ENCODE data around the gene ELSPBP1.
"Not testable (repeated sequence)": the region's sequence is repeated elsewhere in the genome, so short reads cannot be mapped to it uniquely, and the experiment has no call there.

ELSPBP1 gene

DNA sequence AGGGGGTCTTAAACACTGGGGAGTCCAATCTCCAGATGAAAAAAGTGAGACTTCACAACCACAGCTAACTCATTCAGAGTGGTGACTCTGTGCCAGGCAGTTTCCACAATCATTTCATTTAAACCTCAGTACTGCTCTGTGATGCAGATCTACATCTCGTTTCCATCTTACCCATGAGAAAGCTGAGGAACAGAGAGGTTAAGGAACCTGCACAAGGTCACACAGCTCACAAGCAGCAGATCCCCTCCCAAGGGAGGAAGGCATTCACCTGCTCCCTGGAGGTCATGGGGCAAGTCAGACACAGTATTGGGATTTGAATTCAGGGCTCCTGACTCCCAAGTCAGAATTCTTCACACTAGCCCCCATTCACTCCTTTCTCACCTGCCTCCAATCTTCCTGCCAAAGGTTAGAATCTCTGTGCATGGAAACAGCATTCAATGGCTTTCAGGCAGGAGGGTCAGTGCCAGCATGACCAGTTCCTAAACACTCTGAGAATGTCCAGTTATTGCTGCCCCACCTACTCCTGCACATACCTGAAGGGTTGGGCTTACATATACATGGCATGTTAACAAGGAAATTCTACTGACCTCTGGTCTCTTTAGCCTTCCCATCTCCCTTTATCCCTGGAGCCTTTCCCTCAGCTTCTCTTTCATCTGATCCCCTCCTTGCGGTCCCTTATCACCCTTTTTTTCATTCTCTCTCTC lies 47.6 kb downstream of the ELSPBP1 start:
- DNase-seq (ENCODE audit: low read depth in 1 of 2, low spot score in 1 of 2), result no peak

DNA sequence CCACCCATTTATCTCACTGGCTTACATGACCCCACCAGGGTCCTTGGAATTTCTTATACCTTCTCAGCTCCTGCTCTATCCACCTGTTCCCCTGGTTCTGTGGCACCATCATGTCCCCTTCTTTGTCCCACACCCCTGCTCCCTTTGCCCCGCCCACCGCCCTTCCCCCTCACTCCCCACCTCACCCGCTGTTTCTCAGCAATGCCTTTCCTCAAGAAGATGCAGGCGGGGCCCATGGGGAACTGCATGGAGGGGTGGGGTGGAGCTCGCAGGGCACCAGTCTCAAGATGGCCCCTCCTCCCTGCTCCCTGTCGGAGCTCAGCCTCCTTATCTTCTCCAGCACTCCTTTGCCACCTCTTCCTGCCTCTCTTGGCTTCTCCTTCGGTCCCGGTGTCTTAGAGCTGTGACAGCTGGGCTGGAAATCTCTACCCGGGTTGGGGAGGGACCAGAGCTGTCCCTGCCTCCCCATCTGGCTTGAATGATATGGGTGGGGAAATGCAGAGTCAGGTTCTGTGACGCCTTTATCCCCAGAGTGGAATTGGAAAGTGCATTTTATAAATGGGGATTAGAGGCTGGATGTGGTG lies 49.3 kb downstream of the ELSPBP1 start, which contains the start of gene CABP5:
Gene CABP5, minus strand, starts transcription at position 405 of the 584 bp plus-strand sequence. Its CDS starts 157 bp downstream, at position 248.
- no peak for DNase-seq (ENCODE audit: low read depth in 1 of 2, low spot score in 1 of 2)

DNA sequence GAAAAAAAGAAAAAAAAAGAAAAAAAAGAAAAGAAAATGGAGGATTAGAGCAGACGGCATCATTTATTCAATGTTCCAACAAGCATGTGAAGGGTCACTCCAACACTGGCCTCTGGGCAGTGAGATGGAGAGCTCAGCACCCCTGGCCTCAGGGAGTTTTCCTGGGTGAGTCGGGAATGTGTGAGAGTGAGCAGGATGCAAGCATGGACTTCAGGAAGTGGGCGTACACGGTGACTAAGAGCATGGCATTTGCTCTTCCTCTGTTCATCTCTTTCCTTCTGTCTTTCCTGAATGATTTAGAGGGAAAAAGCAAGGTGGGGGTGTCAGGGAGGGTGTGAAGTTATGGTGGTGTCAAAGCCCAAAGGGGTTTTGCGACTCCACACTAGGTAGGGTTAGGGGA lies 50.1 kb downstream of the ELSPBP1 start:
- DNase-seq (ENCODE audit: low read depth in 1 of 2, low spot score in 1 of 2), result no peak

DNA sequence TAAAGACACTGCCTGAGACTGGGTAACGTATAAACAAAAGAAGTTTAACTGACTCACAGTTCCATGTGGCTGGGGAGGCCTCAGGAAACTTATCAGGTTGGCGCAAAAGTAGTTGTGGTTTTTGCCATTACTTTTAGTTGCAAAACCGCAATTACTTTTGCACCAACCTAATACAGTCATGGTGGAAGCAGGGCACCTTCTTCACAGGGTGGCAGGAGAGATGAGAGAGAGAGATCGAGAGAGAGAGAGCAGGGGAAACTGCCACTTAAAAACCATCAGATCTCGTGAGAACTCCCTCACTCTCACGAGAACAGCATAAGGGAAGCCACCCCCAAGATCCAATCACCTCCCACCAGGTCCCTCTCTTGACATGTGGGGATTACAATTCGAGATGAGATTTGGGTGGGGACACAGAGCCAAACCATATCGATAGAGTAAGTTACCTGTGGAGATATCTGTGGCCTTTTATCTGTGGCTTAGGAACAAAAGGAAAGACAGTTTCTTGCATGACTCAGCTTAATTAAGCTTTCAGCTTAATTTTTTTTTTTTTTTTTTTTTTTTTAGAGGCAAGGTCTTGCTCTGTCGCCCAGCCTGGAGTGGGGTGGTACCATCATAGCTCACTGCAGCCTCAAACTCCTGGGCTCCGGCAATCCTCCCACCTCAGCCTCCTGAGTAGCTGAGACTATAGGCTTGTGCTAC lies 57.1 kb downstream of the ELSPBP1 start:
- DNase-seq (ENCODE audit: low read depth in 1 of 2, low spot score in 1 of 2), result no peak

DNA sequence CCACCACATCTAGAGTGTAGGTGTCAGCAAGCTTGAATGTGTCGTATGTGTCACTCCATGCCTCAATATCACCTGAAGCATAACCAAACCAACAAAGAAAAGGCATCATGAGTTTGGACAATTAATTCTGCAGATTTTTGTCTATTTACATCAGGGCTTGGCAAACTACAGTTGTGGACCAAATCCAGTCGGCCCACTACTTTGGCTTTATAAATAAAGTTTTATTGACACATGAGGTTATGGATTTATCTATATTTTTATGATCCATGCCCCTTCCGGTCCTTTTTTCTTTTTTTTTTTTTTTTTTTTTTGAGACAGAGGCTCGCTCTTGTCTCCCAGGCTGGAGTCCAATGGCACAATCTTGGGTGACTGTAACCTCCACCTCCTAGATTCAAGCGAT lies 58.6 kb downstream of the ELSPBP1 start:
- DNase-seq (ENCODE audit: low read depth in 1 of 2, low spot score in 1 of 2), result no peak

DNA sequence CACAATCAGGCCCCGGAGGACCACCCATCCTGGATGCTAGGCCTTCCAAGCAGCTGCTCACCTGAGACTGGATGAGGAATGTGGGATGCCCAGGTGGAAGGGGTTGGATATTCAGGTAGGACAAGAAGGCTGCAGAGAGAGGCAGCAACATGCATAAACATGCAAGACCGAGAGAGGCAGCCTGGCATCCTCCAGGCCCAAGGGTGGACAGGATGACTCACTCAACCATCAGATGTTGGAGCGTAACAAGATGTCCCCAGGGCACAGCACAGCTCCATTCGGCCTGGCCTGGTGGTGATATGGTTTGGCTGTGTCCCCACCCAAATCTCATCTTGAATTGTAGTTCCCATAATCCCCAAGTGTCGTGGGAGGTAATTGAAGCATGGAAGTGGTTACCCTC lies 59.4 kb downstream of the ELSPBP1 start:
- DNase-seq (ENCODE audit: low read depth in 1 of 2, low spot score in 1 of 2), result no peak

DNA sequence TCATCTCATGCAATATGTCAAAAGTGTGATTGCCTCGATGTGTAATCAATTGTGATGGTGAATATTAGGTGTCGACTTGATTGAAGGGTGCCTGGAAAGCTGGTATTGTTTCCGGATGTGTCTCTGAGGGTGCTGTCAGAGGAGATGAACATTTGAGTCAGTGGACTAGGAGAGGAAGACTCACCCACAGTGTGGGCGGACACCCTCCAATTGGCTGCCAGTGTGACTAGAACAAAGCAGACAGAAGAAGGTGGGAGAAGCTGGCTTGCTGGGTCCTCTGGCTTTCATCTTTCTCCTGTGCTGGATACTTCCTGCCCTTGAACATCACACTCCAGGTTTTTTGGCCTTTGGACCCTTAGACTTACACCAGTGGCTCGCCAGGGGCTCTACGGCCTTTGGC lies 64.9 kb downstream of the ELSPBP1 start:
- no peak for DNase-seq (ENCODE audit: low read depth in 1 of 2, low spot score in 1 of 2)

DNA sequence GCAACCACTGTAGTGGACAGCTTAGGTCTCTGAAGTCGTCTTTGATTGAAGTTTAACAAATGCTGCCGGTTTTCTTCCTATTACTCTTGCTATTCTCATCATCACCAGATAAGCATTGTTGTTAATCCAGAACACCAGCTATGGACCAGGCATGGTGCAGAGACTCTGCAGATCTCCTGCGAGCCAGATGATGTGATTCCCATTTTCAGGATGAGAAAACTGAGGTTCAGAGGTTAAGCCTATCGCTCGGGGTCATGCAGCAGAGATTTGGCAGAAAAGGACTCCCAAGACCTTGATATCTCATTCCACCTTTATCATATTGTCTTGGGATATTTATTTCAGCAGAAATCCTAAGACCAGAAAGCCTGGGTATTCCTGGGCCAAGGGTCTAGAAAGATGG lies 65.9 kb downstream of the ELSPBP1 start:
- no peak for DNase-seq (ENCODE audit: low read depth in 1 of 2, low spot score in 1 of 2)

DNA sequence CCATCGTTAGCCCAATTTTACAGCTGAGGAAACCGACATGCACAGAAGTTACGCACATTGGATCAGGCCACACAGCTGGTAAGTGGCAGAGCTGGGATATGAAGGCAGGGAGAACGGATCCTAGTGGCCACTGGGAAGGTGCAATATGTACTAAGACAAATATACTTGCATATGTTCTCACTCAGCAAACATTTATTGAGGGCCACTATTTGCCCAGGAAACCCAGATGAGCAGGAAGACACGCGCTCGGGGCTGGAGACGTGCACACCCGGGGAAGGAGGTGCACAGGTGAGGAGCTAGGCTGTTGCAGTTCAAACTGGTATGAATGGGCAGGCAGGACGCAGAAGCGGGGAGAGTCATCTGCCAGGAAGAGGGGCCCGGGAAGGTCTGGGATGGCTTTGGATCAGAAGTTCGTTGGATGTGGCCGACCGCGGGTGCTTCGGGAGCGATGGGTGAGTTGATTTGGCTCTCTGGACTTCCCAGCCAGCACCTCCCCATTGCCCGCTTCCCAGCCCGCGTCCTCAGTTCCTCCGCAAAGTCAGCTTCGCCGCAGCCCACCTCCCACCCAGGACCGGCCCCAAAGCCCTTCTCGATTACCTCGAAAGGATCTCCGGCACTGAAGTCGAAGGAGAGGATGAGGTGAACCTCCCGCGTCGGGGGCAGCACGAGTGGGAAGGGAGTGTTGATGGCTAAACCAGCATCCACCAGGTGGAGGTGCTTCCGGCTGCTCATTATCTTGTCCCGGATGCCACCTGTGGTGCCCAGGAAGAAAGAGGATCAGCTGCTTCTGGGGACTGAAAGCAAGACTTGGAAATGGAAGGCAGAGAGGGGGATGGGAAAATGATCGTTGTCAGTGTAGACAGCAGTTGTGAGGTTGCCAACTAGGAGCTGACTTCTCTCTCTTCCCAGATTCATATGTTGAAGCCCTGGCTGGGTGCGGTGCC lies 67.2 kb downstream of the ELSPBP1 start:
- DNase-seq (ENCODE audit: low read depth in 1 of 2, low spot score in 1 of 2), result no peak

DNA sequence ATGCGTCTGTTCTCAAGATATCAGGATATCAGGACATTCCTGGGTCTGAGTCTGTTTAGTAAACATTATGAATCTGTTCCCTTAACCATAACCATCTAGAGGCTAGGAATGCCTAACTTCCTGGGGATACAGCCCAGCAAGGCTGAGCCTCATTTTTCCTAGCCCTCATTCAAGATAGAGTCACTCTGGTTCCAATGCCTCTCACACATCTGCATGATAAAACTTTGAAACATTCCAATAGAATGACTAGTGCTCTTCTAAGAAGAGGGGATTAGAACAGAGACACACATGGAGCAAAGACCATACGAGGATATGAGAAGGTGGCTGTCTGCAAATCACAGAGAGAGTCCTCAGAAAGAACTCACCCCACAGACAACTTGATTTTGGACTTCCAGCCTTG lies 70.1 kb downstream of the ELSPBP1 start:
- DNase-seq (ENCODE audit: low read depth in 1 of 2, low spot score in 1 of 2), result no peak

DNA sequence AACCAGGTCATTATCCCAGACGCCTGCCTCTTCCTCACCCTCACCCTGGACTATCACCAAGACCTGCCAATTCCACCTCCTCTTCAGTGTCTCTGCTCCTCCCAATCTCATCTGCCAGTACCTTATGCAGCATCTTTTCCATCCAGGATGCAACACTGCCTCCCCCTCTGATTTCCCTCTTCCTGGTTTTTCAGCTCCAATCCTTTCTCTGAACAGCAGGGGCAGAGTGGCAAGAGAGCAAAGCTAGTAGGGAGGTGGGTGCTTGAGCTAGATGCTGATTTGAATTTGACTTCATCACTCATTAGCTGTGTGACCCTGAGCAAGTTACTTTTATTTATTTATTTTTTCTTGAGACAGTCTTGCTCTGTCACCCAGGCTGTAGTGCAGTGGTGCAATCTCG lies 75.0 kb downstream of the ELSPBP1 start:
- DNase-seq (ENCODE audit: low read depth in 1 of 2, low spot score in 1 of 2), result no peak

DNA sequence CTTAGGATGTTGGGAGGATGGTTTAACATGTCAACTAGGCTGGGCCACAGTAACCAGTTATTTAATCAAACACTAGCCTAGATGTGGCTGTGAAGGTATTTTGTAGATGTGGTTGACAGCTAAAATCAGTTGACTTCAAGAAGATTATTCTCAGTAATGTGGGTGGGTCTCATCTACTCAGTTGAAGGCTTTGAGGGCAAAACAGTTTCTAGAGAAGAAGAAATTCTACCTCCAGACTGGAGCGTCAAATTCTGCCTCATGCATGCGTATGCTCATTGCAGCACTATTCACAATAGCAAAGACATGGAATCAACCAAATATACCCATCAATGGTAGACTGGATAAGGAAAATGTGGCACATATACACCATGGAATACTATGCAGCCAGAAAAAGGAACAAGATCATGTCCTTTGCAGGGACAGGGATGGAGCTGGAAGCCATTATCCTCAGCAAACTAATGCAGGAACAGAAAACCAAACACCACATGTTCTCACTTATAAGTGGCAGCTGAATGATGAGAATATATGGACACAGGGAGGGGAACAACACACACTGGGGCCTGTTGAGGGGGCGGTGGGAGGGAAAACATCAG lies 75.8 kb downstream of the ELSPBP1 start:
- DNase-seq (ENCODE audit: low read depth in 1 of 2, low spot score in 1 of 2), result not testable (repeated sequence)

All from activated T-helper 1 cell treated with anti-CD3 and anti-CD28 coated beads, Interleukin-2, amount 50 U/mL, for 16 hours (primary cell).